Kidney epithelial cell (primary cell): ENCODE measurements around the gene ALDH1L2. TPM values are rescaled to one million over a fixed set of nuclear protein-coding genes. Genes with fewer than 3 reads are reported as not detected.

Source experiments
- DNase-seq: peaks from one replicate; pipeline ENCODE4 v3.0.0-alpha.2; 2010; ENCODE audit warnings: low read depth
- H3K27me3 ChIP-seq: 2 replicates; pipeline ENCODE4 v1.6.0; 2011; ENCODE audit warnings: low read length; ENCODE audit not compliant: control insufficient read depth, insufficient read depth
- H3K36me3 ChIP-seq: 2 replicates; pipeline ENCODE4 v1.5.1; 2011; ENCODE audit warnings: low read length; ENCODE audit not compliant: control insufficient read depth, insufficient read depth
- H3K4me3 ChIP-seq: 2 replicates; pipeline ENCODE4 v1.5.1; 2011; ENCODE audit warnings: low read depth, mild to moderate bottlenecking, control low read depth, low read length
- total RNA-seq: library from RNA; depleted of rRNA; stranded (reverse); fragments of >200 nt; gene quantifications from 2 replicates; pipeline ENCODE4 v1.2.3, GENCODE V29; 2015
- TF ChIP-seq, protein P1 (sequence below): IDR thresholded peaks from 2 replicates; pipeline ENCODE4 v1.5.1; 2011; ENCODE audit warnings: mild to moderate bottlenecking, moderate library complexity, low read length, control low read depth, inconsistent platforms; ENCODE audit not compliant: insufficient read depth, poor library complexity, severe bottlenecking

The ALDH1L2 gene
- total RNA-seq, 1 donor from 2014 or later = 15.0 TPM

DNA sequence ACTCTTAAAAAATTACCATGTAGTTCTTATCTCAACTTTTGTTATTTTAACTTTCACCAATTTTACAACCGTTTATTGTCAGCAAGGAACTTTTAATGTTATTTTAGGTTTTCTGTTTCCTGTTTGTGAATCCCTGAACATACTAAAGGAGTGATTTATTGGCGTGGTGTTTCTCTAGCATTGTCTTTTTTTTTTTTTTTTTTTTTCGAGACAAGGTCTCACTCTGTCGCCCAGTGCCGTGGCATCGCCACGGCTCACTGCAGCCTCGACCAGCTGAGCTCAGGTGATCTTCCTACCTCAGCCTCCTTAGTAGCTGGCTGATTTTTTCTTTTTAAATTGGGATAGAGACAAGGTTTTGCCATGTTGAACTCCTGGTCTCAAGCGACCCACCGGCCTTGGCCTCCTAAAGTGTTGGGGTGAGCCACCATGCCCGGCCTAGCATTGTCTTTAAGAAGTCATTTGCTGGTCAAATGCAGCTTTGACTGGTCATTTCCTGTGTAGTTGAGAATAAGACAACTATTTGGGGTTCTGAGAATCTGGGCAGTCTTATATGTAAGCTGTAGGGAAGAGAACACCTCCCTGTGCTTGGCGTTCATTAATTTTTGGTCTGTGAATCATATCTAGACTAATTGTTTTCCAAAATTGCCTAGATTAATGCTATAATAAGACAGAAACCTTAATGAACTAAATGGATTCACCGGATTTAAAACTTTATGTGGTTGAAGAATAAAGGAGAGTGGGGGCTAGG lies 25.4 kb upstream of the ALDH1L2 start:
- no peak for DNase-seq
- TF ChIP-seq, protein P1, sequence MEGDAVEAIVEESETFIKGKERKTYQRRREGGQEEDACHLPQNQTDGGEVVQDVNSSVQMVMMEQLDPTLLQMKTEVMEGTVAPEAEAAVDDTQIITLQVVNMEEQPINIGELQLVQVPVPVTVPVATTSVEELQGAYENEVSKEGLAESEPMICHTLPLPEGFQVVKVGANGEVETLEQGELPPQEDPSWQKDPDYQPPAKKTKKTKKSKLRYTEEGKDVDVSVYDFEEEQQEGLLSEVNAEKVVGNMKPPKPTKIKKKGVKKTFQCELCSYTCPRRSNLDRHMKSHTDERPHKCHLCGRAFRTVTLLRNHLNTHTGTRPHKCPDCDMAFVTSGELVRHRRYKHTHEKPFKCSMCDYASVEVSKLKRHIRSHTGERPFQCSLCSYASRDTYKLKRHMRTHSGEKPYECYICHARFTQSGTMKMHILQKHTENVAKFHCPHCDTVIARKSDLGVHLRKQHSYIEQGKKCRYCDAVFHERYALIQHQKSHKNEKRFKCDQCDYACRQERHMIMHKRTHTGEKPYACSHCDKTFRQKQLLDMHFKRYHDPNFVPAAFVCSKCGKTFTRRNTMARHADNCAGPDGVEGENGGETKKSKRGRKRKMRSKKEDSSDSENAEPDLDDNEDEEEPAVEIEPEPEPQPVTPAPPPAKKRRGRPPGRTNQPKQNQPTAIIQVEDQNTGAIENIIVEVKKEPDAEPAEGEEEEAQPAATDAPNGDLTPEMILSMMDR = no peak
- Histone ChIP-seq H3K36me3 (no peaks in the 10 kb centered on the region), H3K27me3 (no peaks in the 10 kb centered on the region), H3K4me3 (peak overlapping the region; percentile 36)

GRCh38 chr12:105107494-105108371 lies 23.5 kb upstream of the ALDH1L2 start, which contains the start of gene WASHC4:
WASHC4 (plus strand) TSS chr12:105107731; CDS start chr12:105107801, 70 bp downstream.
- Histone ChIP-seq H3K36me3 (no peaks in the 10 kb centered on the region), H3K4me3 (peak within 1 kb of the TSS; percentile 100), H3K27me3 (no peaks in the 10 kb centered on the region)
- TF ChIP-seq, protein P1 = no peak
- peak; percentile 54 for DNase-seq

DNA sequence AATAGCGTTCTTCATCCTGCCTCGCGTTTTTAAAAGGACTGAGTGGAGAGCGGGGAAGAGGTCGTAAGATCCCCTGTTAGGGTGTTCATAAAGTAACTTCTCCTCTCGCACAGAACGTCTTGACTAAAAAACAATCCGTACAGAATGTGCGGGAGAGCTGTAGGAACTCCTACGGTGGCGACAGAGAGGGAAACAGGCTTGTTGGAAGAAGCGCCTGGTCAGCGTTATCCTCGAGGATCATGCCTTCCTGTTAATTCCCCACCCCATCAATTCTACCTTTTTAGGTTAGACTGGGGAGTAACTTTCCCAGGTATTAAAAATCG lies 22.9 kb upstream of the ALDH1L2 start:
- DNase-seq = no peak
- H3K4me3 ChIP-seq = peak overlapping the region; percentile 100
- TF ChIP-seq, protein P1 = no peak
- no peaks in the 10 kb centered on the region for H3K27me3 ChIP-seq
- H3K36me3 ChIP-seq = no peaks in the 10 kb centered on the region

- no peak for DNase-seq
- TF ChIP-seq, protein P1 = no peak
- no peaks in the 10 kb centered on the region for H3K27me3 ChIP-seq
- no peak overlapping the region for H3K4me3 ChIP-seq
- H3K36me3 ChIP-seq = no peaks in the 10 kb centered on the region
Observed at GRCh38 chr12:105106621-105107020, 22.4 kb upstream of the ALDH1L2 start.

GRCh38 chr12:105104762-105105161 lies 20.5 kb upstream of the ALDH1L2 start:
- TF ChIP-seq, protein P1 = no peak
- no peak overlapping the region for H3K4me3 ChIP-seq
- no peaks in the 10 kb centered on the region for H3K36me3 ChIP-seq
- no peak for DNase-seq
- H3K27me3 ChIP-seq = no peaks in the 10 kb centered on the region

GRCh38 chr12:105102673-105103072 lies 18.4 kb upstream of the ALDH1L2 start:
- DNase-seq = no peak
- H3K36me3 ChIP-seq = no peaks in the 10 kb centered on the region
- H3K4me3 ChIP-seq = no peak overlapping the region
- no peaks in the 10 kb centered on the region for H3K27me3 ChIP-seq
- TF ChIP-seq, protein P1 = no peak
